GM06990 (cell line): Measurements from ENCODE around the gene NR1D2.

Experiments
- DNase-seq: peaks from one replicate; pipeline ENCODE4 v3.0.0-alpha.2; 2011; ENCODE audit not compliant: insufficient read length; ENCODE audit errors: extremely low read depth
- H3K27me3 ChIP-seq: replicated peaks from 2 replicates; pipeline ENCODE4 v1.6.0; 2011; ENCODE audit warnings: low read length; ENCODE audit not compliant: control insufficient read depth, insufficient read depth
- H3K36me3 ChIP-seq: 2 replicates; pipeline ENCODE4 v1.5.1; 2011; ENCODE audit warnings: low read length; ENCODE audit not compliant: control insufficient read depth, insufficient read depth
- H3K4me3 ChIP-seq: replicated peaks from 2 replicates; pipeline ENCODE4 v1.5.1; 2011; ENCODE audit warnings: low read depth, mild to moderate bottlenecking, control low read depth, low read length
- CTCF ChIP-seq: IDR thresholded peaks from 2 replicates; pipeline ENCODE4 v1.5.1; 2011; ENCODE audit warnings: low read length, control low read depth, mild to moderate bottlenecking, inconsistent platforms; ENCODE audit not compliant: insufficient read depth, poor library complexity, severe bottlenecking

The NR1D2 gene

DNA sequence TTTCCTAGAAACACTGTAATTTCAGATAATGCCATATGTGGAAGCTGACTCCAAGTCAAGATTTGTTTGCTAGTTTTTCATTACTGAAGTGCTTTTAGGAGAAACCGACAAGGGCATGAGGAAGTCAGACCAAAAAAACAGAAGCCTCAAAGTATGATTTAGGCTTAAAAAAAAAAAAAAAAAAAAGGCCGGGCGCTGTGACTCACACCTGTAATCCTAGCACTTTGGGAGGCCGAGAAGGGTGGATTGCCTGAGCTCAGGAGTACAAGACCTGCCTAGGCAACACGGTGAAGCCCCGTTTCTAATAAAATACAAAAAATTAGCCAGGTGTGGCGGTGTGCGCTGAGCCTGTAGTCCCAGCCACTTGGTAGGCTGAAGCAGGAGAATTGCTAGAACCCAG, 16.6 kb upstream of the NR1D2 start:
- TF ChIP-seq CTCF: no peak
- Histone ChIP-seq H3K36me3 (no peaks in the 10 kb centered on the region), H3K4me3 (no peak overlapping the region), H3K27me3 (no peaks in the 10 kb centered on the region)
- DNase-seq: no peak

GRCh38 chr3:23931597-23931996, 13.5 kb upstream of the NR1D2 start:
- TF ChIP-seq CTCF: no peak
- no peak for DNase-seq
- Histone ChIP-seq H3K36me3 (no peaks in the 10 kb centered on the region), H3K27me3 (no peaks in the 10 kb centered on the region), H3K4me3 (no peak overlapping the region)

DNA sequence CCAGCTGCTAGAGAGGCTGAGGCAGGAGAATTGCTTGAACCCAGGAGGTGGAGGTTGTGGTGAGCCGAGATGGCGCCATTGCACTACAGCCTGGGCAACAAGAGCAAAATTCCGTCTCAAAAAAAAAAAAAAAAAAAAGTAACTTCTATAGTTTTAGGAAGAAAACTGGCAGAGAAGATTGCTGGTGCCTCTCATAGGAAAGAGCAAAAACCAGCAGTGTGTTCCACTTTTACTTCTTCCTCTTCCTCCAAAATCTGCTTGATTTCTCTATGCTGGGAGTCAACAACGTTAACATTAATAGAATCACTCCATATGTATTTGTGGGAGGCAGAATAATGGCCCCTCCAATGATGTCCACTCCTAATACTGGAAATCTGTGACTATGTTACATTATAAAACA, 12.5 kb upstream of the NR1D2 start:
- no peak for TF ChIP-seq CTCF

GRCh38 chr3:23934253-23934652, 10.8 kb upstream of the NR1D2 start:
- no peak for TF ChIP-seq CTCF
- H3K27me3 ChIP-seq: no peaks in the 10 kb centered on the region
- no peaks in the 10 kb centered on the region for H3K36me3 ChIP-seq
- DNase-seq: no peak
- no peak overlapping the region for H3K4me3 ChIP-seq

More for the DNA sequence above, 12.5 kb upstream of the NR1D2 start:
- H3K4me3 ChIP-seq: no peak overlapping the region
- H3K27me3 ChIP-seq: no peaks in the 10 kb centered on the region
- no peaks in the 10 kb centered on the region for H3K36me3 ChIP-seq
- no peak for DNase-seq

DNA sequence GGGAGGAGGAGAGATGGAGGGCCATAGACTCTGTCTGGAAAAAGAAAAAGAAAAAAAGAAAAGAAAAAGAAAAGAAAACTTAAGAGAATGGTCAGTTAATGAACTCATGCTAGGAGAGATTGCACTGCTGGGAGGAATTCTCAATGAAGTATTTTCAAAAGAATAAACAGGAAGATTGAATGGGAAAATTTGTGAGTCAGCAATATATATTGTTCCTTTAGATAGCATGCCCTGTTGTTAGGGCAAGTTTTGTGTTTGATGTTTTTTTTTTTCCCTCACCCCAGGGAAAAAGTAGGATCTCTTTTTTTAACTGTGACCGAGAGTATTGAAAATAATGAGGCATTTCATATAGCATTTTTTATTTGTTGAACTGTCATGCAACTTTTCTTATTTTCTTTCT, 7.8 kb upstream of the NR1D2 start:
- no peaks in the 10 kb centered on the region for H3K27me3 ChIP-seq
- no peak for TF ChIP-seq CTCF
- H3K36me3 ChIP-seq: no peaks in the 10 kb centered on the region
- no peak overlapping the region for H3K4me3 ChIP-seq
- DNase-seq: no peak

GRCh38 chr3:23938688-23939087, 6.4 kb upstream of the NR1D2 start:
- DNase-seq: no peak
- H3K27me3 ChIP-seq: no peaks in the 10 kb centered on the region
- no peak overlapping the region for H3K4me3 ChIP-seq
- H3K36me3 ChIP-seq: no peaks in the 10 kb centered on the region
- TF ChIP-seq CTCF: no peak
